Peyer's patch (tissue), 4 donors: ENCODE results near the gene CLUH. TPM values are rescaled to one million over a fixed set of nuclear protein-coding genes. Genes with fewer than 3 reads are reported as not detected.
"Not testable (repeated sequence)": the region's sequence is repeated elsewhere in the genome, so short reads cannot be mapped to it uniquely, and the experiment has no call there.

Experiments used
- DNase-seq, 3 donors: peaks; one replicate each; pipeline ENCODE4 v3.0.0-alpha.2; 2017 to 2019
- H3K27ac ChIP-seq, 4 donors: fragments of 200-600 bp; sonication (generic); one replicate each; pipeline ENCODE4 v1.5.1; 2016 to 2019
- H3K27me3 ChIP-seq, 2 donors: fragments of 200-600 bp; sonication (generic); one replicate each; pipeline ENCODE4 v1.5.1; 2019
- H3K36me3 ChIP-seq, 3 donors: fragments of 200-600 bp; sonication (generic); one replicate each; pipeline ENCODE4 v1.5.1; 2016 to 2019
- H3K4me1 ChIP-seq, 4 donors: fragments of 200-600 bp; sonication (generic); one replicate each; pipeline ENCODE4 v1.5.1; 2016 to 2019
- H3K4me3 ChIP-seq, 4 donors: fragments of 200-600 bp; sonication (generic); 1 replicate in 3 of 4; 2 replicates in 1 of 4; pipeline ENCODE4 v1.5.1; 2016 to 2019; ENCODE audit warnings: mild to moderate bottlenecking in 1 of 4
- H3K9me3 ChIP-seq, 4 donors: fragments of 200-600 bp; sonication (generic); one replicate each; pipeline ENCODE4 v1.5.1; 2016 to 2019; ENCODE audit warnings: mild to moderate bottlenecking in 1 of 4
- POLR2A ChIP-seq, 2 donors: fragments of 450-650 bp; IDR thresholded peaks; one replicate each; pipeline ENCODE4 v1.5.1; 2017; ENCODE audit warnings: antibody characterized with exemption in 2 of 2, mild to moderate bottlenecking in 2 of 2, moderate library complexity in 2 of 2
- total RNA-seq, 4 donors: library from RNA; depleted of rRNA; stranded (reverse); fragments of >200 nt; gene quantifications; one replicate each; pipeline ENCODE4 v1.1.0, GENCODE V29; 2016
- TF ChIP-seq, protein P1 (sequence below), 6 experiments: fragments of 450-650 bp in 4 of 6; fragments of 200-600 bp in 2 of 6; sonication (generic) in 1 of 6; IDR thresholded peaks; one replicate each; pipeline ENCODE4 v1.5.1; 2017 to 2019; ENCODE audit warnings: antibody characterized with exemption in 6 of 6, mild to moderate bottlenecking in 3 of 6, moderate library complexity in 1 of 6

Gene CLUH
- total RNA-seq, 4 donors from 2014 or later: 127 to 323 (median 225) TPM

DNA sequence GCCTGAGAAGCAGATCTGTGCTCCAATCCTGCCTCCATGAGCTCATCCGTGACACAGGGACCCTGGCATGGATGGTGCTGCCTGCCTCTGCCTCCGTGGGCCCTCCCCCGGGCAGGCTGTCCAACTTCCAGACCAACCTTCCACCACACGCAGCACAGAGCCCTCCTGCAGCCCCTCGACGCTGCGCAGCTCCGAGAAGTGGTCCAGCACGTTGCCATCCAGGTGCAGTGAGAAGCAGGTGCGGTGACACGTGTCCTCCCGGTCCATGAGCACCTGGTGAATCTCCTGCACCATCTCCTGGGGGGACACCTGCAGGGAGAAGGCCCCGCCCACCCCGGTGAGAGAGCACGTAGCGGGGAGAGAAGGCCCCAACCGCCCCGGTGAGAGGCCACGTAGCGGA, 8.4 kb downstream of the CLUH start:
- peaks cover 0 to 61% (median 0%) of the 10 kb centered on the region in 3 donors for H3K36me3 ChIP-seq
- H3K27me3 ChIP-seq: no peaks in the 10 kb centered on the region
- H3K27ac ChIP-seq: no peak overlapping the region
- H3K9me3 ChIP-seq: no peaks in the 10 kb centered on the region
- H3K4me1 ChIP-seq: peaks cover 0 to 20% (median 0%) of the 10 kb centered on the region in 4 donors
- no peak for TF ChIP-seq POLR2A (IDR thresholded peaks at IDR 0.05)
- TF ChIP-seq, protein P1, sequence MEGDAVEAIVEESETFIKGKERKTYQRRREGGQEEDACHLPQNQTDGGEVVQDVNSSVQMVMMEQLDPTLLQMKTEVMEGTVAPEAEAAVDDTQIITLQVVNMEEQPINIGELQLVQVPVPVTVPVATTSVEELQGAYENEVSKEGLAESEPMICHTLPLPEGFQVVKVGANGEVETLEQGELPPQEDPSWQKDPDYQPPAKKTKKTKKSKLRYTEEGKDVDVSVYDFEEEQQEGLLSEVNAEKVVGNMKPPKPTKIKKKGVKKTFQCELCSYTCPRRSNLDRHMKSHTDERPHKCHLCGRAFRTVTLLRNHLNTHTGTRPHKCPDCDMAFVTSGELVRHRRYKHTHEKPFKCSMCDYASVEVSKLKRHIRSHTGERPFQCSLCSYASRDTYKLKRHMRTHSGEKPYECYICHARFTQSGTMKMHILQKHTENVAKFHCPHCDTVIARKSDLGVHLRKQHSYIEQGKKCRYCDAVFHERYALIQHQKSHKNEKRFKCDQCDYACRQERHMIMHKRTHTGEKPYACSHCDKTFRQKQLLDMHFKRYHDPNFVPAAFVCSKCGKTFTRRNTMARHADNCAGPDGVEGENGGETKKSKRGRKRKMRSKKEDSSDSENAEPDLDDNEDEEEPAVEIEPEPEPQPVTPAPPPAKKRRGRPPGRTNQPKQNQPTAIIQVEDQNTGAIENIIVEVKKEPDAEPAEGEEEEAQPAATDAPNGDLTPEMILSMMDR (IDR thresholded peaks at IDR 0.05): no peak
- H3K4me3 ChIP-seq: no peak overlapping the region
- peak in 1 of 3 donors; percentile 39 for DNase-seq

DNA sequence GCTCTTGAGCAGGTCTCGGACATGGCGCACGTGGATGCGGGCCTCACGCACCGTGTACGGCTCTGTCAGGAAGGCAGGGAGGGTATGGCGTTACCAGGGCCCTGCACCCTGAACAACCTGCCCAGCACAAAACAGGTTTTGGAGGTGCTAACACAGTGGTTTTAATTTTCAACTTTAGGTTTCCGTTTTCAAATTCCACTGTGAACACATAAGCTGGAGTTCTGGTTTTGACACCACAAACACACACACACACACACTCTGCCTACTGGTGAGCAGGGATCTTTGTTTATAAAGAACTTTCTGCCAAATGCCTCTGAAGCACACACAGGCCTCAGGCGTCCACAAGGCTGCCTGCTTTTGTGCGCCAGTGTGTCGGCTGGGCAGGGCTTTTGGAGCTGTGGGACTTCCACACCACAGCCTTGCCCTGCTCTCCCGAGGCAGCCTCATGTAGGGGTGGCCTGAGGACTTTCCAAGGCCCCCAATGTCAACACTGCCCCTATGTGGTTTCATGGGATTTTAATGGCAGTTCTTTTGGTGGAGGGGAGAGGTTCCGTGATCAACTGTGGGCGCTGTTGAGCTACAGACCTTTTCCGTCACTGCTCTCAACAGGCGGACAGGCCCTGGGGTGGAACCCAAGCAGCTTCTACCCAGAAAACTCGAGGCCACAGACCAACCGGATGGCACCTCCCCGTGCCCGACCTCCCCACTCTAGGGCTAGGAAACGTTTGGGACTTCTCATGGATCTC, 9.4 kb downstream of the CLUH start:
- Histone ChIP-seq H3K9me3 (no peaks in the 10 kb centered on the region), H3K4me1 (peaks cover 0 to 10% (median 0%) of the 10 kb centered on the region in 4 donors), H3K27ac (no peak overlapping the region), H3K36me3 (peaks cover 0 to 71% (median 0%) of the 10 kb centered on the region in 3 donors), H3K27me3 (no peaks in the 10 kb centered on the region), H3K4me3 (no peak overlapping the region)
- peak in 2 of 3 donors; percentile 32 to 35 for DNase-seq
- TF ChIP-seq POLR2A (IDR thresholded peaks at IDR 0.05): no peak
- TF ChIP-seq, protein P1 (IDR thresholded peaks at IDR 0.05): no peak

DNA sequence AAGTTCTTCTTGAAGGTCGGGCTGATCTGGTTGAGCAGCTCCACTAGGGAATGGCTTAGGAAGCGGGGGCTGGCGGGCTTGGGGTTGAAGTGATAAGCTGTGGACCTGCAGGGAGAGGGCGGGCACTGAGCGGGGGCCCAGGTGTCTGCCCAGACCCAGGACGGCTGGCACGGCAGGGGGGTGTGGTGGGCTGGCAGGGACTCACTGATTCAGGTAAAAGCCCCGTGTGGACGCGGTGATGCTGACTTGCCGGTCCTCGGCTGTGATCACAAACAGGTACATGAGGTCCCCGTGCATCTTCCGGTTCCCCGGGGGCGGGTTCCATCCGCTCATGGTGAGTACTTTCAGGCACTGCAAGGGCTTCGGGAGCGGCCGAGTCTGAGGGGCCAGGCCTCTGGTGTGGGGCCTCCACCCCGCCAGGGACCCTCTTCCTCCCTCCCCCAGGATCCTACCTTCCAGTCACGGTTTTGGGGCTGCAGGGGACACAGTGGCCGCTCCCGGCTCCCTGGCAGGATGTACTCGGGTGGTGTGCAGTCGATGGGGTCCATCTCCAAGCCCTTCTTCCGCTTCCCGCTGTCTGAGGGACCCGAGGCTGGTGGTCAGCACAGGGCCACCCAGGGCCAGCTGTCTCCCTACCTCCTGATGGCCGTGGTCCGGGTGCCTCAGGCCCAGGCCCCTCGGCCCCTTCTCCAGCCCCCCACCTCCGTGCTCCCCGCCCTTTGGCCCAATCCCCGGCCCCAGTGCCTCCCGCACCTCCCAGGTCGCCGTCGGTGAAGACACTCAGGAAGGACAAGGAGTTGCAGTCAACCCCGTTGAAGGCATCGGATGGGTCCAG, 10.2 kb downstream of the CLUH start:
- no peaks in the 10 kb centered on the region for H3K9me3 ChIP-seq
- H3K27me3 ChIP-seq: no peaks in the 10 kb centered on the region
- H3K36me3 ChIP-seq: peaks cover 0 to 79% (median 0%) of the 10 kb centered on the region in 3 donors
- TF ChIP-seq POLR2A (IDR thresholded peaks at IDR 0.05): no peak
- TF ChIP-seq, protein P1 (IDR thresholded peaks at IDR 0.05): no peak
- no peak overlapping the region for H3K4me3 ChIP-seq
- H3K4me1 ChIP-seq: peaks cover 0 to 6% (median 0%) of the 10 kb centered on the region in 4 donors
- no peak overlapping the region for H3K27ac ChIP-seq
- peak in 2 of 3 donors; percentile 43 to 48 for DNase-seq

DNA sequence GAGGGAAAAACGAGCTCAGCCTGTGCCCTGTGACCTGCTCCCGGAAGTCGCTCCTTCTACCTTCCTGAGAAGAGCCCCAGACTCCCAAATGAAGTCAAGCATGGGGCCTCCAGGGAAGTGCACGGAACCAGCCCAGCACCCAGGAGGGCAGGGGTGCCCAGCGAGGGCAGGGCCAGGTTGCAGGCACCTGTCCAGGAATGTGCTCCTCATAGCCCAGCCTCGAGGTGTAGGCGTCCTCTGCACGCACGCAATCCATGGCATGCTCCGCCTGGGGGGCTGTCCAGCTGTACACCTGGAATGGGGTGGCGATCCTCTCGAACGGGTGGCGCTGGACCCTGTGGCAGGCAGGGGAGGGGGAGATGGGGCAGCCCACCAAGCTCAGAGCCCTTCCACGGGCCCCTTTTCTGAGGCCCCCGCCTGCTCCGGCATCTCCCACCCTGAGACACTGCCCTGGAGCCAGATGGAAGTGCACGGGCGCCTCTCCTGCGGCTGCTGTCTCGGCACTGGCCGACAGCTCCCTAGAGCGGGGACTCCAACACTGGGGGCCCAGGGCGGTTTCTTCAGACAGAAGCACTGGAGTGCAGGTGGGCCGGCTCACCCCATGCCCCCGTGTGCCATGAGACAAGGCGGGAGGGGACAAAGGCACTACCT, 10.9 kb downstream of the CLUH start:
- no peak overlapping the region for H3K27ac ChIP-seq
- TF ChIP-seq, protein P1 (IDR thresholded peaks at IDR 0.05): no peak
- no peak for TF ChIP-seq POLR2A (IDR thresholded peaks at IDR 0.05)
- no peak overlapping the region for H3K4me3 ChIP-seq
- H3K4me1 ChIP-seq: peaks cover 0 to 4% (median 0%) of the 10 kb centered on the region in 4 donors
- no peaks in the 10 kb centered on the region for H3K9me3 ChIP-seq
- DNase-seq: peak in 2 of 3 donors; percentile 19 to 35
- H3K27me3 ChIP-seq: no peaks in the 10 kb centered on the region
- peaks cover 0 to 87% (median 0%) of the 10 kb centered on the region in 3 donors for H3K36me3 ChIP-seq

DNA sequence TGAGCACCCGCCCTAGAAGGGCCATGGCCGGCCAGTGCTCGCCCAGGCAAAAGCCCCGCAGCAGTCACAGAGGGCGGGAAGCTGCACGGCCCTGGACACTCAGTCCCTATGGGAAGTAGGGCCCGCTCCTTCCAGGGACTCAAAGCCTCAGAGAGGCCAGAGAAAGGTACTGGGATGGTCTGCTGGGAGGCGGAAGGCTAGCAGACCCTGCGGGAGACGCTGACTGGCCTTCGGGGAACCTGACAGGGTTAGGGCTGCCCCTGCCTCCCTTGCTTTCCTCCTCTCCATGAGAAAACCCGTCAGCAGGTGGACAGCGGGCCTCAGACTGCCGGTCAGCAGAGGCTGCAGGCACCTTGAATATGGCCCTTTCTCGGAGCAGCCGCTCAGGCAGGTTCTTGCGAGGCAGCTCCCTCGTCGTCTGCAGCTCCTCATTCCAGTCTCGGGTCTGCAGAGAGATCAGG, 11.5 kb downstream of the CLUH start:
- H3K4me3 ChIP-seq: no peak overlapping the region
- no peaks in the 10 kb centered on the region for H3K27me3 ChIP-seq
- no peak overlapping the region for H3K27ac ChIP-seq
- H3K36me3 ChIP-seq: peaks cover 0 to 93% (median 0%) of the 10 kb centered on the region in 3 donors
- TF ChIP-seq, protein P1 (IDR thresholded peaks at IDR 0.05): no peak
- TF ChIP-seq POLR2A (IDR thresholded peaks at IDR 0.05): no peak
- DNase-seq: peak in 2 of 3 donors; percentile 31 to 36
- H3K9me3 ChIP-seq: no peaks in the 10 kb centered on the region
- H3K4me1 ChIP-seq: no peaks in the 10 kb centered on the region

DNA sequence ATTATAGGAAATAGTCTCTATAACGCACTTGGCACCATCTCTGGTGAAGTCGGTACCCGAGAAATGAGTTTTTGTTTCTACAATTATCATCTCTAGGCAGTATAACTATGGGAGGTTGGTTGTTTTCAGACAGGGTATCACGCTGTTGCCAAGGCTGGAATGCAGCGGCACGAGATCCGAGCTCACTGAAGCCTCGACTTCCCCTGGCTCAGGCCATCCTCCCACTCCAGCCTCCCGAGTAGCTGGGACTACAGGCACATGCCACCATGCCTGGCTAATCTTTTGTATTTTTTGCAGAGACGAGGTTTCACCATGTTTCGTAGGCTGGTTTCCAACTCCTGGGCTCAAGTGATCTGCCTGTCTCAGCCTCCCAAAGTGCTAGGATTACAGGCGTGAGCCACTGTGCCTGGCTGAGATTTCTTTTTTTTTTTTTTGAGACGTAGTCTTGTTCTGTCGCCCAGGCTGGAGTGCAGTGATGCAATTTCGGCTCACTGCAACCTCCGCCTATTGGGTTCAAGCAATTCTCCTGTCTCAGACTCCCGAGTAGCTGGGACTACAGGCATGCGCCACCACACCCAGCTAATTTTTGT, 12.3 kb downstream of the CLUH start:
- peaks cover 0 to 98% (median 0%) of the 10 kb centered on the region in 3 donors for H3K36me3 ChIP-seq
- not testable (repeated sequence) for H3K27ac ChIP-seq, H3K4me3 ChIP-seq, H3K27me3 ChIP-seq, H3K4me1 ChIP-seq, H3K9me3 ChIP-seq
- DNase-seq: peak in 2 of 3 donors; percentile 18 to 37
